HepG2 (cell line): Measurements from ENCODE around the gene PACS1. TPM values are rescaled to one million over a fixed set of nuclear protein-coding genes. Genes with fewer than 3 reads are reported as not detected.

Source experiments
- ATAC-seq: fragments of 200-7000 bp; cut with Tn5 transposase; 3 replicates; pipeline ENCODE4 v1.9.1; 2020; ENCODE audit warnings: mild to moderate bottlenecking, moderate library complexity
- BruUV-seq: library from RNA; stranded (reverse); fragments of 400-500 nt; replicated peaks from 2 replicates; lab custom pipeline; 2021; lab: Mats Ljungman, UMichigan
- CTCF ChIA-PET: fragments of 300-600 bp; formaldehyde crosslinking; extraction: SDS; loops from one replicate; lab custom pipeline; 2021; ENCODE audit warnings: low total read pairs, inconsistent platforms, low intra/inter-chr PET ratio; lab: Yijun Ruan, JAX
- POLR2A ChIA-PET: fragments of 350-600 bp; sonication (Branson Sonifier 250); formaldehyde crosslinking; loops from one replicate; lab custom pipeline; 2020; ENCODE audit warnings: antibody characterized with exemption, inconsistent platforms; lab: Yijun Ruan, JAX
- DNase-seq: peaks from one replicate; pipeline ENCODE4 v3.0.0-alpha.2; 2015; ENCODE audit warnings: low spot score
- FAIRE-seq: peaks from 3 replicates; lab custom pipeline; 2011; peaks lifted over from hg19 to GRCh38; lab: Jason Lieb, UNC
- H2AFZ ChIP-seq: one replicate; pipeline ENCODE4 v1.6.1; 2011; ENCODE audit warnings: low read length, inconsistent platforms
- H3K27ac ChIP-seq: fragments of 300-600 bp; 3 replicates; pipeline ENCODE4 v1.8.0; 2011; ENCODE audit warnings: mixed run types, mild to moderate bottlenecking, mixed read lengths, low read length, inconsistent platforms; ENCODE audit not compliant: insufficient read depth; ENCODE audit errors: extremely low read length
- H3K27me3 ChIP-seq, 2 experiments: fragments of 200-600 bp in 1 of 2; 2 replicates in 1 of 2; 3 replicates in 1 of 2; pipeline versions ENCODE4 v1.6.0 to v1.8.0; 2011; ENCODE audit warnings: low read length in 2 of 2, mild to moderate bottlenecking in 2 of 2, moderate library complexity in 2 of 2, inconsistent platforms in 1 of 2; ENCODE audit not compliant: insufficient read depth in 2 of 2, control insufficient read depth in 1 of 2
- H3K36me3 ChIP-seq, 2 experiments: fragments of 200-600 bp in 1 of 2; replicated peaks in 1 of 2; 2 replicates in 1 of 2; 3 replicates in 1 of 2; pipeline versions ENCODE4 v1.5.1 to v1.8.0; 2011; ENCODE audit warnings: low read length in 2 of 2, inconsistent platforms in 1 of 2; ENCODE audit not compliant: insufficient read depth in 2 of 2, control insufficient read depth in 1 of 2
- H3K4me1 ChIP-seq: 2 replicates; pipeline ENCODE4 v1.5.1; 2012; ENCODE audit warnings: low read length, inconsistent platforms; ENCODE audit not compliant: insufficient read depth
- H3K4me2 ChIP-seq: 2 replicates; pipeline ENCODE4 v1.6.0; 2011; ENCODE audit warnings: low read depth, low read length, inconsistent platforms
- H3K4me3 ChIP-seq, 3 experiments: fragments of 200-600 bp in 1 of 3; sonication (generic), shearing (Covaris generic) in 1 of 3; replicated peaks in 1 of 3; 2 replicates each; pipeline ENCODE4 v1.5.1; 2011 to 2016; ENCODE audit warnings: low read length in 3 of 3, inconsistent platforms in 2 of 3, low read depth in 2 of 3, mild to moderate bottlenecking in 2 of 3, control low read depth in 1 of 3, mixed read lengths in 1 of 3; ENCODE audit not compliant: insufficient read depth in 1 of 3
- H3K79me2 ChIP-seq: one replicate; pipeline ENCODE4 v1.6.1; 2011; ENCODE audit warnings: low read length, inconsistent platforms; ENCODE audit not compliant: insufficient read depth
- H3K9ac ChIP-seq: 2 replicates; pipeline ENCODE4 v1.6.0; 2011; ENCODE audit warnings: mild to moderate bottlenecking, low read depth, low read length, inconsistent platforms; ENCODE audit not compliant: insufficient read depth
- H3K9me3 ChIP-seq: 2 replicates; pipeline ENCODE4 v1.5.1; 2012; ENCODE audit warnings: mild to moderate bottlenecking, low read length
- H4K20me1 ChIP-seq: 2 replicates; pipeline ENCODE4 v1.6.0; 2011; ENCODE audit warnings: inconsistent platforms, mild to moderate bottlenecking, low read length, moderate library complexity; ENCODE audit not compliant: insufficient read depth
- CCAR2 ChIP-seq: fragments of 200-400 bp; formaldehyde crosslinking; optimal IDR thresholded peaks from 2 replicates; pipeline ENCODE3; 2018; ENCODE audit warnings: low read depth, mild to moderate bottlenecking, low read length, moderate library complexity
- FOXJ3 ChIP-seq: sonication (generic); formaldehyde crosslinking; IDR thresholded peaks from 2 replicates; pipeline ENCODE4 v1.4.0; 2020; ENCODE audit warnings: missing genetic modification reagents, mild to moderate bottlenecking, borderline replicate concordance
- GABPA ChIP-seq, 2 experiments: IDR thresholded peaks; 2 replicates each; pipeline ENCODE4 v1.6.1; 2011 to 2016; ENCODE audit warnings: low read depth in 2 of 2, low read length in 1 of 2, missing biosample characterization in 1 of 2, missing genetic modification characterization in 1 of 2
- KAT2B ChIP-seq: fragments of 150-350 bp; IDR thresholded peaks from 2 replicates; pipeline ENCODE4 v1.6.1; 2014; ENCODE audit warnings: low read depth, low read length, borderline replicate concordance
- PHB2 ChIP-seq: fragments of 450-650 bp; IDR thresholded peaks from 2 replicates; pipeline ENCODE4 v1.6.1; 2018; ENCODE audit not compliant: partially characterized antibody
- TBX3 ChIP-seq: fragments of 450-650 bp; IDR thresholded peaks from 2 replicates; pipeline ENCODE4 v1.6.1; 2017; ENCODE audit warnings: antibody characterized with exemption, mild to moderate bottlenecking, inconsistent platforms, borderline replicate concordance
- TMF1 ChIP-seq: sonication (generic); formaldehyde crosslinking; IDR thresholded peaks from 2 replicates; pipeline ENCODE4 v1.8.1; 2022; ENCODE audit warnings: low read depth, missing genetic modification reagents
- TOE1 ChIP-seq: sonication (generic); formaldehyde crosslinking; IDR thresholded peaks from 2 replicates; pipeline ENCODE4 v1.4.0; 2020; ENCODE audit warnings: mild to moderate bottlenecking, missing genetic modification reagents
- ZNF382 ChIP-seq: sonication (generic); formaldehyde crosslinking; IDR thresholded peaks from 2 replicates; pipeline ENCODE4 v1.5.0; 2020; ENCODE audit warnings: missing genetic modification reagents, mild to moderate bottlenecking, borderline replicate concordance
- ZNF629 ChIP-seq: sonication (generic); formaldehyde crosslinking; conservative IDR thresholded peaks from 2 replicates; pipeline ENCODE4 v1.5.0; 2020; ENCODE audit warnings: missing genetic modification reagents
- ZNF703 ChIP-seq: sonication (generic); formaldehyde crosslinking; IDR thresholded peaks from 2 replicates; pipeline ENCODE4 v1.5.1; 2020; ENCODE audit warnings: missing genetic modification reagents, mild to moderate bottlenecking, moderate library complexity, borderline replicate concordance
- ZSCAN29 ChIP-seq: sonication (generic); formaldehyde crosslinking; conservative IDR thresholded peaks from 2 replicates; pipeline ENCODE4 v1.4.0; 2020; ENCODE audit warnings: mild to moderate bottlenecking, missing genetic modification reagents
- WGBS: methylation state at CpG from one replicate; pipeline ENCODE4 v1.1.6; 2017; ENCODE audit warnings: low lambda C conversion rate; 5-methylcytosine and 5-hydroxymethylcytosine counted together
- in situ Hi-C: cut with HindIII; loops from 2 replicates; pipeline ENCODE4 v1.10.0; 2017; ENCODE audit warnings: low pct_unique_long_range_greater_than_20kb; ENCODE audit not compliant: extremely low pct_ligation_motif_present
- intact Hi-C: fragments of 100-400 bp; cut with micrococcal nuclease; formaldehyde crosslinking; loops from one replicate; pipeline ENCODE4 v1.10.0; 2022; ENCODE audit not compliant: unreplicated experiment
- polyA plus RNA-seq, 8 experiments: library from polyadenylated mRNA; depleted of rRNA in 3 of 8; stranded (reverse) in 7 of 8; unstranded in 1 of 8; fragments of >200 nt; fragmentation: Illumina TruSeq in 4 of 8; extraction: Trizol in 4 of 8; gene quantifications; 2 replicates each; pipeline versions ENCODE4 v1.2.1 to v1.2.3, GENCODE V29; 2011 to 2016; ENCODE audit warnings: low read depth in 4 of 8, missing spikeins in 1 of 8, mixed read lengths in 1 of 8; ENCODE audit not compliant: insufficient read depth in 1 of 8
- total RNA-seq, 5 experiments: library from RNA; depleted of rRNA; stranded (reverse); fragments of >200 nt; fragmentation: Illumina TruSeq; extraction: Trizol; gene quantifications; 2 replicates each; pipeline ENCODE4 v1.2.3, GENCODE V29; 2016; ENCODE audit warnings: low read depth in 1 of 5
- TF ChIP-seq, protein P1 (sequence below): sonication (generic); formaldehyde crosslinking; IDR thresholded peaks from 2 replicates; pipeline ENCODE4 v1.8.1; 2023; ENCODE audit warnings: missing genetic modification reagents, mild to moderate bottlenecking, borderline replicate concordance

PACS1 gene
- total and polyA plus RNA-seq, 2 of the 13 experiments (the other 11 are each of a cell fraction or from before 2014, with no cell fraction given), result 7.6 to 8.6 TPM

DNA sequence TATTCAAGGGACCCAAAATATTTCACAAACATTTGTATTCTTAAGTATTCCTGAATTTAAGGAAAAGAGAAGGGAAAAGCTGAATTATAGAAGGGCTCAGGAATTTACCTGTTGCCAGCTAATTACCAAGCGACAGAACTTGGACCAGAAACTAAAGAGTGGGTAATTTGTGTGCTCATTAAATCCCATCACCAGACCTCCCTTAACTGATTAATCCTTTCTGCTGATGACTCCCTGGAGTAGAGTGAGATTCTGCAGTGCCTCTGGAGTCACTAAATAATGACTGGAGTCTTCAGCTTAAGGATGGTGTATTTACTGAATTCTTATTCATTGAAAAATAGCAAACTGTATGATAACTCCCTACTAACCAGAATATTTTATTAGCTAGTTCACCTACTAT is 124.3 kb downstream of the PACS1 start:
- no peaks in the 10 kb centered on the region for H3K79me2 ChIP-seq
- TF ChIP-seq KAT2B, result no peak
- TF ChIP-seq TBX3, result no peak
- TF ChIP-seq FOXJ3 (CRISPR knock-in tag), result no peak
- TF ChIP-seq PHB2, result no peak
- no peak for TF ChIP-seq ZNF382 (CRISPR knock-in tag)
- no peak for TF ChIP-seq CCAR2
- no peak for TF ChIP-seq GABPA (IDR thresholded peaks at IDR 0.05; ENCODE audit: low read depth, low read length)
- TF ChIP-seq GABPA (CRISPR knock-in tag; IDR thresholded peaks at IDR 0.05; ENCODE audit: low read depth), result no peak
- TF ChIP-seq, protein P1, sequence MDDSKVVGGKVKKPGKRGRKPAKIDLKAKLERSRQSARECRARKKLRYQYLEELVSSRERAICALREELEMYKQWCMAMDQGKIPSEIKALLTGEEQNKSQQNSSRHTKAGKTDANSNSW (CRISPR knock-in tag), result no peak
- no peak for TF ChIP-seq ZSCAN29 (CRISPR knock-in tag)
- TF ChIP-seq ZNF629 (CRISPR knock-in tag), result no peak
- TF ChIP-seq TMF1 (CRISPR knock-in tag), result no peak
- no peak for TF ChIP-seq TOE1 (CRISPR knock-in tag)
- no peak for TF ChIP-seq ZNF703 (CRISPR knock-in tag)
- no peak overlapping the region for H3K4me3 ChIP-seq
- H3K36me3 ChIP-seq, result peaks cover 3 to 6% of the 10 kb centered on the region in 2 experiments; a peak in 2 of 5 replicates
- POLR2A ChIA-PET, result no interaction called here
- H3K27ac ChIP-seq, result no peak overlapping the region
- H3K9me3 ChIP-seq, result no peaks in the 10 kb centered on the region
- WGBS, result 94% methylated on average over 1 of the region's 1 CpG
- H4K20me1 ChIP-seq, result no peaks in the 10 kb centered on the region
- no peak for ATAC-seq
- no peak overlapping the region for H2AFZ ChIP-seq
- BruUV-seq, result no TSS peak
- no peaks in the 10 kb centered on the region for H3K27me3 ChIP-seq
- no peak for FAIRE-seq
- DNase-seq, result no peak
- no peak overlapping the region for H3K4me2 ChIP-seq
- in situ Hi-C loops, result no loop called here
- H3K9ac ChIP-seq, result no peak overlapping the region
- CTCF ChIA-PET, result no interaction called here
- H3K4me1 ChIP-seq, result peaks cover 26% of the 10 kb centered on the region
- intact Hi-C loops, result no loop called here
